SU-DHL-6 (cell line): ENCODE measurements around the gene SNTG2.

Experiments used
- CTCF ChIP-seq: fragments of 200-600 bp; sonication (generic); IDR thresholded peaks from one replicate; pipeline ENCODE4 v1.5.1; 2017; ENCODE audit warnings: antibody characterized with exemption, mild to moderate bottlenecking, low read length, moderate library complexity; ENCODE audit not compliant: insufficient read depth, poor library complexity, severe bottlenecking
- EZH2phosphoT487 ChIP-seq: fragments of 200-600 bp; sonication (generic), shearing (Covaris generic); conservative IDR thresholded peaks from 2 replicates; pipeline ENCODE4 v1.6.1; 2018; ENCODE audit warnings: mild to moderate bottlenecking, antibody characterized with exemption, low read length, moderate library complexity, mixed read lengths

- no peak for TF ChIP-seq CTCF
- no peak for TF ChIP-seq EZH2phosphoT487
Observed at GRCh38 chr2:1360144-1360543, 409.5 kb downstream of the SNTG2 start.
